NCI-H2227 (cell line): ENCODE measurements around the gene KLHL3.

Experiments used
- DNase-seq: peaks from one replicate; lab custom pipeline; 2025; ENCODE audit not compliant: unreplicated experiment; lab: John Stamatoyannopoulos, UW

The KLHL3 gene

DNA sequence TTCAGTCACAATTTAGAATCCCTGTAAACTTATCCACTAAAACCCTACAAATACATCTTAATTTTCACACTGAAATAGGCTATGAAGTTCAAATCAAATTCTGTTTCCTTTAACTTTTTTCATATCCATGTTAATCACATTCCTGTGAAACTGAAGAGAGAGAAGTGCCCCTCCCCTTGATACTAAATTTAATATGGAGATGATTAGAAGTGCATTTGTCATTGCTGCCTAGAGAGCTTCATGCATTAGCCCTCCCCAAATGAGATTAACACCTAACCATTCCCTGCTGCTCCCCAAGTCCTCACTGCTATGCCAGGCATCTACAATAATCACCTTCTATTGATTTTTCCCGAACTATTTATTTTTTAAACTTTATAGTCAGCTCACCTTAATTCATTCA lies 151.6 kb downstream of the KLHL3 start:
- no peak for DNase-seq

DNA sequence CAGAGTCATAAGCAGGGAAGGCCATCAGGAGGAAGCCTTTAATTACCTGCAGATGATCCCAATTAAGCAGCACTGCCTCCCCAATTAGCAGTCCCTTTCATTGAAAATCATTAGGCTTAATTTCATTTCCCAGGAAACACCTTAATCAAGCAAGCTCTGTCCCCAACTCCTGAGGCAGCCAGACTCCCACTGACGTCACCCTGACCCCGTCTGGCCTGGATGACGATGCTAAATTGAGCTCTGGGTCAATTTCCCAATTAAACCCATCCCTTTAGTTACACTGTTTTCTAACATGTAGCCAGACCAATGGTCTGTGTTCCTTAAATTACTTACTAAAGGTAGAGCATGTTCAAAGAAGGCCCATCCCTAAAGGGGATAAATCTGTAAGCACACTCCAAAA lies 152.8 kb downstream of the KLHL3 start:
- no peak for DNase-seq

DNA sequence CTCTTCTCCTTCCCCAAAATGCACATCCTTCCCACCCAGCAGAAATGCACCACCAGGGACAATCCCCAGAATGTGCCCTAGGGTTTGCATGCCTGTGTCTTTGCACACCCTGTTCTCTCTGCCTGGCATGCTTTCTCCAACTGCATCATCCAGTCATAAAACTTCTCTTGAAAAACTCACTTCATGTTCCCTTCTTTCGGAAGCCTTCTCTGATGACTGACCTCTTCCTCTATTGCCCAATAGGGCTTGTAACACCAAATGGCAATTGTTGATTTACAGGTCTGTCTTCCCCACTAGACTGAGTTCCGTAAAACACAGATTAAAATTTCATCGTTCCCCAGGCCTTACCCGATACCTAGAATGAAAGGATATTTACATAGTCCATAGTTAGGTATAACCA lies 153.7 kb downstream of the KLHL3 start:
- no peak for DNase-seq

DNA sequence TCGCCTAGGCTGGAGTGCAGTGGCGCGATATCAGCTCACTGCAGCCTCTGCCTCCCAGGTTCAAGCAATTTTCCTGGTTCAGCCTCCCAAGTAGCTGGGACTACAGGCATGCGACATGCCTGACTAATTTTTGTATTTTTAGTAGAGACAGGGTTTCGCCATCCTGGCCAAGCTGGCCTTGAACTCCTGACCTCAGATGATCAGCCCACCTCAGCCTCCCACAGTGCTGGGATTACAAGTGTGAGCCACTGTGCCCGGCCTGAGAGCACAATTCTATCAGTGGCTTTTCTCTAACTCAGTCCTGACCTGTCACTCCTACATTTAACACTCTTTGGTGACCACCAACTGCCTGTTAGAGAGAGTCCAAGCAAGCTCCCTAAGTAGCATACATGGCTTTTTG lies 154.1 kb downstream of the KLHL3 start:
- DNase-seq, result no peak

DNA sequence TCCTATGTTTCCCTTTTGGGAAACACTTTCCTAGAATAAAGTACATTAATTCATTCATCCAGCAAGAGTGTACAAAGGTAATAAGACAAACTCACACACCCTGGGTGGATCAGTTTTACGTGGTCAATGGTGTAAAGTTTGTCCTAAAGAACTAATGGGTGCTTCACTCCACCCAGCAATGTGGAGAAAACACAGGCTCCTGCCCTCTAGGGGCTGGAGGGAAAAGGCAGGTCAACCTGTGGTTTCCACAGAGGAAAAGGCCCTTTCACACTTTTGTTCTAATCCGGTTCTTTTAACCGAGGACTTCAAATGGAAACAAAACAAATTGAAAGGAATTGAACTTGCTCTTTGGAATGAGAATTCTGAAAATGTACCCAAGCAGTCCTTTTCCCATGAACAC lies 155.9 kb downstream of the KLHL3 start:
- DNase-seq, result no peak

DNA sequence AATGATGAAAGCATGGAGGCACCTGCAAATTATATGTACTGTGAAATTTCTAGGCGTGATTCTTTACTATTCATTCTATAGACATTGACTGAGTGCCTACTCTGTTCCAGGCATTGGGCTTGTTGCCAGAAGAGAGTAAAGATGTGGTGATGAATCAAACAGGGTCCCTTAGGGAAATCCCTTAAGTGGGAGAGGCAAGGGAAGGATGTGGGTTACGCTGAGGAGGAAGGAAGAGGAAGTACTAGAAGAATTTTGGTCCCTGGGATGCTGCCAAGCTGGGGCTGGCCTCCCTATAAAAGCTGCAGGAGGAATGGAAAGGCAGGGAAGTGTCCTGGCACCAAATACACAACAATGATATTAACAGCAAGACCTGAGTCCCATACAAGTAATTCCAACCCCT lies 160.0 kb downstream of the KLHL3 start:
- DNase-seq, result no peak

DNA sequence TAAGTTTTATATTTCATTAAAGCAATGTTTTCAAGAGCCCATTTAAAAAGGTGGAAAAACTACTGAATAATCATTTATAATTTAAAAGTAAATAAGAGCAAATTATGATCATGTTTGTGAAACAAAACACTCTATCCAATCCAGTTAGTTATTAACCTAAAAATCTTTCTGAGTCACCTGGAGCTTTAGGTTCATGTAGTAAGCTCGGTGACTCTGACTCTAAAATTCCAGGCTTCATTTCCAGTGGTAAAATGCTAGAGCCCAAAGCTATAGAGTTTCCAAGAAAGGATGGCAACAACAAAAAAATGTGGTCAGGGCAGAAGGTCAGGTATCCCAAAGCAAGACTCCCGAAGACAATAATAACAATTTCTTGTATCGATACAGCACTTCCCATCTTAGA lies 160.7 kb downstream of the KLHL3 start:
- no peak for DNase-seq

DNA sequence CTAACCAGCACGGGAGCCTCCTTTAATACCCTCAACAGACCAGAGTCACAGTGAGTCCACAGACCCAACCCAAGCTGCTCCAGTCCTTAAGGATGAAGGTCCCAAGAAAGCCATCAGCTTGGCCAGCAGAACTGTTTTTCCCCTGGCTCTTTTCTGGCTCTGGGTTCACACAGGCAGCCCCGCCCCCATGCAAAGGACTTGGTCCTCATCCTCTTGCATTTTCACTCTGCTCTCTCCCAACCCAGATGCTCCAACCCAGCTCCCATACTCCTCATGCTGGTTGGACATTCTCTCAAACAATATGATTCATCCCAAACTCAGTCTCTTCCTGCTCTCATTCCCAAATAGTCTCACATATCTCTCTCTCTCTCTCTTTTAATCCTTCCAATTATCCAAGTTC lies 162.5 kb downstream of the KLHL3 start:
- DNase-seq, result no peak

DNA sequence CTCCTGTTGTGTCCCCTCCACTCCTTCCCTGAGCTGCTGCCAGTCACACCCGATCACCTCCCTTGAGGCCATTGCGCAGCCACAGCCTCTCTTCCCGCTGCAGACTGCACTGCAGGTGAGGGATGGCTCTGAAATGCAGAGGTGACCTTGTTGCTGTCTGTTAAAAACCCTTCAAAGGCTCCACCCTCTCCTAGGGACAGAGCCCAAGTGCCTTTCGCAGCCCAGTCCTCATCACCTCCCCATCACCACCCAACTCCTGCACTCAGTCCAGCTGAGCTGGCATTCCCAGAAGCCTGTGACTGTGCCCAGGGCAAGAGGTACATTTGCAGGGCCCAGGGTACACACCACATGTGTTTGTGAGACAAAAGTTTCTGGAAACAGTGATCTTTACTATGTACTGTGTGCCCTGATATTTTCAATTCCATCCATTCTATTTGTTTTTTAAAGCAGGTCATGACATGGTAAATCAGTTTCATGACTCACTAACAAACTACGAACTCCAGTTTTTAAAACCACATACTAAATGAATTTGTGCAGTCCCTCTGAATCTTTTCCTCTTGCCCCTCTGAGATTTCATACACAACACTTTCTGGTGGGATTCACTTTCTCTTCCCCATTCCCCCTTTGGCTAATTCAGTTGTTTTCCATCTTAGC lies 163.7 kb downstream of the KLHL3 start:
- no peak for DNase-seq

DNA sequence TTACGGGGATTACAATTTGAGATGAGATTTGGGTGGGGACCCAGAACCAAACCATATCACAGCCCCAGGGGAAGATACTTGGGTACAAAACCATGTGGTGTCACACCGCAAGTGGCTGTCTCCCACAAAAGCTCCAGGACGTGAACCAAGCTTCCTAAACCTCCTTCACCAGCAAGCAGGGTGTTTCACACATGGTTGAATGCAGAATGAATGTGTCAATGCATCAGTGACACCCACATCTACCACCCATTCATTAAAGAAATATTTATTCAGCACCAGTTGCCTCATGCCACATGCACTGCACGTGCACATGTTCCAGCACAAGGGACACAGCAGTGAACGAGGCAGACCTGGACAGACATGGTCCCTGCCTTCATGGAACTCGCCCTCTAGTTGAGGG lies 165.8 kb downstream of the KLHL3 start:
- no peak for DNase-seq
